Measurements from ENCODE around the gene E2F2. TPM values are rescaled to one million over a fixed set of nuclear protein-coding genes. Genes with fewer than 3 reads are reported as not detected.

The E2F2 gene
- total and polyA plus RNA-seq, 4 experiments from 2014 or later: 0.69 to 1.2 (median 1.1) TPM

DNA sequence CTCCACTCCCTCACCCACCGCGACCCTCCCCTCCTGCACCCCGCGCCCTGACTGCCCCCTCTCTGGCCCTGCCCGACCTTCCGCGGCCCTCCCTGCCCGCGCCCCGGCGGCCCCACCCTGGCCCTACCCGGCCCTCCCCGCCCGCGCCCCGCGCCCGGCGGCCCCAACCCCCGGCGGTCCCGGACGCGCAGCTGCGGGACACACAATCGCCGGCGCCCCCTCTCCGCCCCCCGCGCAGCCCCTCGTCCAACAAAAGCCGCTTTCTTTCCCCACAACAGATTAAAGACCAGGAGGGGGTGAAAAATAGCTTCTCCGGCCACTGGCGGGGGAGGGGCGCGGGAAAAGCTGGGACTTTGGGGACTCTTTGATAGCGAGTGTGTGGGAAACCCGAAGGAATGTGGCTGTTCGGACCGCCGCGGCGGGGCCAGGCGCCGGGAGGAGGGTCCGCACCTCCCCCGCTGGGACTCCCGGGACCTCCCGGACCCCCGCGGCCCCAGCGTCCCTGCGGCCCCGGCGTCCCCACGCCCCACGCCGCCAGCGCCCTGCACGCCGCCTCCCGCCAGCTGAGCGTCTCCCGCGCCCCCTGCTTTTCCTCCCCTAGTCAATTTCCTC lies 37.1 kb upstream of the E2F2 start:
- H3K27ac Mint-ChIP-seq: peak overlapping the region in 4 of 7 donors; percentile 48 to 94 (median 76)
- Histone ChIP-seq H3K9me3 (ENCODE audit: control insufficient read depth in 1 of 2, low read length in 2 of 2) (no peaks in the 10 kb centered on the region), H3K4me1 (ENCODE audit: insufficient read depth, low read length) (peaks cover 10% of the 10 kb centered on the region), H3K27ac (ENCODE audit: low read depth, low read length) (no peak overlapping the region), H3K4me3 (ENCODE audit: low read length in 2 of 2) (no peak overlapping the region), H3K27me3 (ENCODE audit: insufficient read depth, low read length) (peaks cover 7% of the 10 kb centered on the region), H3K36me3 (ENCODE audit: insufficient read depth, low read length) (no peaks in the 10 kb centered on the region)
- peaks cover 19 to 22% of the 10 kb centered on the region in 2 donors for H3K27me3 Mint-ChIP-seq
- no peaks in the 10 kb centered on the region for H3K36me3 Mint-ChIP-seq
- DNase-seq: no peak
- CTCF ChIA-PET (ENCODE audit: partially characterized antibody): interaction anchor here (0.6 to 2.2 kb wide), 4 partner anchors 9 to 69 kb away, joined by 3 to 8 read pairs (median 3); no protein-coding TSS in a partner anchor
- POLR2A ChIA-PET (ENCODE audit: partially characterized antibody): interaction anchor here (0.7 to 3.4 kb wide), 6 partner anchors 9 to 45 kb away, joined by 3 to 19 read pairs (median 4); partner anchors contain the start of gene ID3
- peaks cover 9 to 34% (median 16%) of the 10 kb centered on the region in 4 donors for H3K4me1 Mint-ChIP-seq
- H3K9me3 Mint-ChIP-seq: peaks cover 0 to 2% (median 0%) of the 10 kb centered on the region in 8 donors
- intact Hi-C loops (cut with micrococcal nuclease): no loop called here
- peak overlapping the region; percentile 77 to 94 (median 88) for H3K4me3 Mint-ChIP-seq

GRCh38 chr1:23567629-23567995 lies 36.6 kb upstream of the E2F2 start:
- CTCF ChIA-PET (ENCODE audit: partially characterized antibody): interaction anchor here (0.6 to 30.0 kb wide), 4 partner anchors 9 to 69 kb away, joined by 3 to 1081 read pairs (median 3); no protein-coding TSS in a partner anchor
- POLR2A ChIA-PET (ENCODE audit: partially characterized antibody): interaction anchor here (1.0 to 3.4 kb wide), 4 partner anchors 9 to 45 kb away, joined by 3 to 19 read pairs (median 6); partner anchors contain the start of gene ID3
- no peak overlapping the region for H3K27ac Mint-ChIP-seq

DNA sequence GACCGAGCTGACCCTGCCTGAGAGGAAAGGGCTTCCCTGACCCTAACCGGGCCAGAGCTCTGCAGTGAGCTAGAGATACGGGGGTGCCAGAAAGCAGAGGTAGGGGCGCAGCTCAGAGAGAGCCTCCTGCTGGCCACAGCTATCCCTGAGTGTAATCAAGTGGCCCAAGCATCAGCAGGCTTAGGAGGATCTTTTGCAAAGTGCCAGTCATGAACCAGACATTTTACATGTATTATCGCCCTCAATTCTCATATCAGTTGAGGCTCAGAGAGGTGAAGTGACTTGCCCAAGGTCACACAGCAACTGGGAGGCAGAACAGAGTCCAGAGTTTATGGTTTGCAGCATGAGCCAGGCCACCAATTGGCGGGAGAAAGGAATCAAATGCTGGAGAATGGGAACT lies 35.3 kb upstream of the E2F2 start:
- no peaks in the 10 kb centered on the region for H3K36me3 Mint-ChIP-seq
- peaks cover 12 to 46% (median 22%) of the 10 kb centered on the region in 4 donors for H3K4me1 Mint-ChIP-seq
- Histone ChIP-seq H3K4me1 (ENCODE audit: insufficient read depth, low read length) (peaks cover 19% of the 10 kb centered on the region), H3K27ac (ENCODE audit: low read depth, low read length) (no peak overlapping the region), H3K36me3 (ENCODE audit: insufficient read depth, low read length) (no peaks in the 10 kb centered on the region), H3K27me3 (ENCODE audit: insufficient read depth, low read length) (peaks cover 7% of the 10 kb centered on the region), H3K9me3 (ENCODE audit: control insufficient read depth in 1 of 2, low read length in 2 of 2) (no peaks in the 10 kb centered on the region), H3K4me3 (ENCODE audit: low read length in 2 of 2) (no peak overlapping the region)
- peak overlapping the region in 1 of 7 donors; percentile 59 for H3K27ac Mint-ChIP-seq
- CTCF ChIA-PET (ENCODE audit: partially characterized antibody): interaction anchor here (1.3 to 30.0 kb wide), 2 partner anchors 25 to 71 kb away, joined by 4 to 1081 read pairs; no protein-coding TSS in a partner anchor
- no peak for DNase-seq
- H3K4me3 Mint-ChIP-seq: peak overlapping the region in 4 of 8 donors; percentile 4 to 62 (median 36)
- intact Hi-C loops (cut with micrococcal nuclease): no loop called here
- H3K27me3 Mint-ChIP-seq: peaks cover 19 to 22% of the 10 kb centered on the region in 2 donors
- POLR2A ChIA-PET (ENCODE audit: partially characterized antibody): interaction anchor here (2.4 kb wide), 1 partner anchor 11 kb away, joined by 7 read pairs; no protein-coding TSS in a partner anchor
- H3K9me3 Mint-ChIP-seq: peaks cover 0 to 2% (median 0%) of the 10 kb centered on the region in 8 donors

More at GRCh38 chr1:23567629-23567995, 36.6 kb upstream of the E2F2 start:
- peaks cover 0 to 2% (median 0%) of the 10 kb centered on the region in 8 donors for H3K9me3 Mint-ChIP-seq
- Histone ChIP-seq H3K36me3 (ENCODE audit: insufficient read depth, low read length) (no peaks in the 10 kb centered on the region), H3K9me3 (ENCODE audit: control insufficient read depth in 1 of 2, low read length in 2 of 2) (no peaks in the 10 kb centered on the region), H3K27ac (ENCODE audit: low read depth, low read length) (no peak overlapping the region), H3K27me3 (ENCODE audit: insufficient read depth, low read length) (peaks cover 7% of the 10 kb centered on the region), H3K4me3 (ENCODE audit: low read length in 2 of 2) (no peak overlapping the region), H3K4me1 (ENCODE audit: insufficient read depth, low read length) (peaks cover 10% of the 10 kb centered on the region)
- peaks cover 19 to 22% of the 10 kb centered on the region in 2 donors for H3K27me3 Mint-ChIP-seq
- H3K36me3 Mint-ChIP-seq: no peaks in the 10 kb centered on the region
- no peak for DNase-seq
- peak overlapping the region; percentile 57 to 83 (median 70) for H3K4me3 Mint-ChIP-seq
- peaks cover 9 to 35% (median 17%) of the 10 kb centered on the region in 4 donors for H3K4me1 Mint-ChIP-seq
- intact Hi-C loops (cut with micrococcal nuclease): no loop called here

- no peaks in the 10 kb centered on the region for H3K36me3 Mint-ChIP-seq
- Histone ChIP-seq H3K9me3 (ENCODE audit: control insufficient read depth in 1 of 2, low read length in 2 of 2) (no peaks in the 10 kb centered on the region), H3K36me3 (ENCODE audit: insufficient read depth, low read length) (no peaks in the 10 kb centered on the region), H3K27ac (ENCODE audit: low read depth, low read length) (no peak overlapping the region), H3K27me3 (ENCODE audit: insufficient read depth, low read length) (peaks cover 7% of the 10 kb centered on the region), H3K4me1 (ENCODE audit: insufficient read depth, low read length) (peaks cover 19% of the 10 kb centered on the region), H3K4me3 (ENCODE audit: low read length in 2 of 2) (no peak overlapping the region)
- CTCF ChIA-PET (ENCODE audit: partially characterized antibody): interaction anchor here (1.3 to 30.0 kb wide), 3 partner anchors 11 to 71 kb away, joined by 4 to 1081 read pairs (median 8); no protein-coding TSS in a partner anchor
- peak overlapping the region in 1 of 7 donors; percentile 19 for H3K27ac Mint-ChIP-seq
- POLR2A ChIA-PET (ENCODE audit: partially characterized antibody): interaction anchor here (1.4 kb wide), 1 partner anchor 35 kb away, joined by 5 read pairs; no protein-coding TSS in a partner anchor
- peaks cover 0 to 2% (median 0%) of the 10 kb centered on the region in 8 donors for H3K9me3 Mint-ChIP-seq
- DNase-seq: no peak
- peak overlapping the region in 1 of 8 donors; percentile 54 for H3K4me3 Mint-ChIP-seq
- intact Hi-C loops (cut with micrococcal nuclease): no loop called here
- peaks cover 12 to 51% (median 24%) of the 10 kb centered on the region in 4 donors for H3K4me1 Mint-ChIP-seq
- peaks cover 19 to 22% of the 10 kb centered on the region in 2 donors for H3K27me3 Mint-ChIP-seq
Measured at GRCh38 chr1:23565776-23566175, 34.7 kb upstream of the E2F2 start.

DNA sequence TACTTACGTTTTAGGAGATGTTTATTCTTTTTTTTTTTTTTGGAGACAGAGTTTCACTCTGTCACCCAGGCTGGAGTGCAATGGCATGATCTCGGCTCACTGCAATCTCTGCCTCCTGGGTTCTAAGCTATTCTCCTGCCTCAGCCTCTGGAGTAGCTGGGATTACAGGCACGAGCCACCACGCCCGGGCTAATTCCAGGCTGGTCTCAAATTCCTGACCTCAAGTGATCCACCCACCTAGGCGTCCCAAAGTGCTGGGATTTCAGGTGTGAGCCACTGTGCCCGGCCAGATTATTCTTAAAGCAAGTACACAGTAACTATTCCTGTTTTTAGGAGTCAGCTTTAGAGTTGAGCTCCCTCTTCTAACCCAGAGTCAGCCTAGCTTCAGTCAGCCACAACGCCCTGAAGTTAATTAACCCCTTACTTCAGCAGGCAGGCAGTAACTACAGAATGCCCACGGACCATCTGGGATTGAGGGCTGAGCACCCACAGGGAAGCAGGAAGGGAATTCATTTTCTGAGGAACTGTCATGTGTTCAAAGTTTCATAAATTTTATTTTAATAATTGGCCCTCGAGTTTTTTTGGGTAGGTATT lies 33.6 kb upstream of the E2F2 start:
- H3K27ac Mint-ChIP-seq: no peak overlapping the region
- peaks cover 0 to 2% (median 0%) of the 10 kb centered on the region in 8 donors for H3K9me3 Mint-ChIP-seq
- H3K27ac ChIP-seq (ENCODE audit: low read depth, low read length): no peak overlapping the region
- ChIA-PET CTCF (ENCODE audit: partially characterized antibody) (interaction anchor here (1.5 to 30.0 kb wide), 5 partner anchors 10 to 72 kb away, joined by 4 to 1081 read pairs (median 7); no protein-coding TSS in a partner anchor), POLR2A (ENCODE audit: partially characterized antibody) (interaction anchor here (0.6 to 1.5 kb wide), 5 partner anchors 10 to 55 kb away, joined by 3 to 6 read pairs (median 4); no protein-coding TSS in a partner anchor)
- intact Hi-C loops (cut with micrococcal nuclease): no loop called here
- DNase-seq: no peak
- peaks cover 7% of the 10 kb centered on the region for H3K27me3 ChIP-seq (ENCODE audit: insufficient read depth, low read length)
- H3K27me3 Mint-ChIP-seq: peaks cover 18 to 20% of the 10 kb centered on the region in 2 donors
- H3K9me3 ChIP-seq (ENCODE audit: control insufficient read depth in 1 of 2, low read length in 2 of 2): no peaks in the 10 kb centered on the region
- no peak overlapping the region for H3K4me3 Mint-ChIP-seq
- H3K4me3 ChIP-seq (ENCODE audit: low read length in 2 of 2): no peak overlapping the region
- peaks cover 16 to 62% (median 33%) of the 10 kb centered on the region in 4 donors for H3K4me1 Mint-ChIP-seq
- H3K36me3 ChIP-seq (ENCODE audit: insufficient read depth, low read length): no peaks in the 10 kb centered on the region
- peaks cover 0 to 2% of the 10 kb centered on the region in 2 donors for H3K36me3 Mint-ChIP-seq
- peaks cover 28% of the 10 kb centered on the region for H3K4me1 ChIP-seq (ENCODE audit: insufficient read depth, low read length)

DNA sequence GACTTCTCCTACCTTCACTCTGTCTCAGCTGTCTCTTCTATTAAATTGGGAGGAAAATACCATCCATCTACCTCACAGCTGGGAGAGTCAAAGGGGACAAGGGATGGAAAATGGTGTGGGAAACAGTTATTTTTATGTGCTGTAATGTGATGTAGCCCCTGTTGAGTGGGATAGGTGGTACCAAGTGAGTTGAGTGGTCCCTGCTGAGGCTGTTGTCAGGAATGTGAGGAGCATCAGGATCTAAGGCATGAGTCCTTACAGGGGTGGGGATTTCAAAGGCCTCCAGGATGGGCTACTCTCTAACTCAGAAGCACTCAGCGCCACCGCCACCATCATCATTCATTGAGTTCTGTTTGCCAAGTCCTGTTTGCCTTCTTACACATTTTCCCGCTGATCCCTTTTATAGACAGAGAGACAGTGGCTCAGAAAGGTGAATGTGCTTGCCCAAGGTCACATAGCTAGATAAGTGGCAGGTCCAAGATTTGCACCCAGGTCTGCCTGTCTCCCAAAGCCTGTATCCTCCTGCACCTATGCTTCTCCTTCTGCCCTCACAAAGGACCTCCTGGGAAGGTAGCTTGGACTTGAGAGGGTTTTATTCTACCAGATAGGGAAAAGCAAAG lies 32.8 kb upstream of the E2F2 start:
- Mint-ChIP-seq H3K4me3 (no peak overlapping the region), H3K4me1 (peaks cover 17 to 62% (median 36%) of the 10 kb centered on the region in 4 donors)

More for the DNA sequence above, 32.8 kb upstream of the E2F2 start:
- Mint-ChIP-seq H3K27ac (no peak overlapping the region), H3K36me3 (peaks cover 0 to 4% of the 10 kb centered on the region in 2 donors), H3K27me3 (peaks cover 14 to 15% of the 10 kb centered on the region in 2 donors), H3K9me3 (peaks cover 0 to 2% (median 0%) of the 10 kb centered on the region in 8 donors)
- CTCF ChIA-PET (ENCODE audit: partially characterized antibody): interaction anchor here (1.5 to 30.0 kb wide), 5 partner anchors 9 to 73 kb away, joined by 4 to 1081 read pairs (median 7); no protein-coding TSS in a partner anchor
- POLR2A ChIA-PET (ENCODE audit: partially characterized antibody): interaction anchor here (0.8 to 1.5 kb wide), 3 partner anchors 13 to 55 kb away, joined by 3 to 6 read pairs (median 4); no protein-coding TSS in a partner anchor
- intact Hi-C loops (cut with micrococcal nuclease): no loop called here
- no peak for DNase-seq
- Histone ChIP-seq H3K36me3 (ENCODE audit: insufficient read depth, low read length) (no peaks in the 10 kb centered on the region), H3K27ac (ENCODE audit: low read depth, low read length) (no peak overlapping the region), H3K9me3 (ENCODE audit: control insufficient read depth in 1 of 2, low read length in 2 of 2) (no peaks in the 10 kb centered on the region), H3K4me1 (ENCODE audit: insufficient read depth, low read length) (peaks cover 28% of the 10 kb centered on the region), H3K27me3 (ENCODE audit: insufficient read depth, low read length) (peaks cover 3% of the 10 kb centered on the region), H3K4me3 (ENCODE audit: low read length in 2 of 2) (no peak overlapping the region)

Measured in CD4-positive, alpha-beta memory T cell (primary cell).